Measurements from ENCODE around the gene CUL5.

DNA sequence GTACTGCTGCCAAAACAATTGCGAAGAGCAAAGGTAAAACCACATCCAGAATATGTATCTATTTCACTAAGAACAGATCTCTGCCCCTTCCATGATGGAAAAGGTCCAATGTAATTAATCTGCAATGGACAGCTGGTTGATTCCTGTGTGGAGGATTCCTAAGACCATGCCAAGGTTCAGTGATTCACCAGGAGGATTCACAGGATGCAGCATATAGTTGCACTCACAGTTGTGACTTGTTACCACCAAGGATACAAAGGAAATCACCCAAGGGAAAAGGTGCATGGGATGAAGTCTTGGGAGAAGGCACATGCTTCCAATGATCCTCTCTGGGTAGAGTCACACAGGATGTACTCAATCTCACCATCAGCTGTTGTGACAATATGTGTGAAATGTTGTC lies 35.1 kb upstream of the CUL5 start:
- no peak for TF ChIP-seq EZH2 (IDR thresholded peaks at IDR 0.05; ENCODE audit: low read length)
- TF ChIP-seq CTCF (optimal IDR thresholded peaks at IDR 0.05 in 1 of 3, IDR thresholded peaks at IDR 0.05 in 1 of 3, conservative IDR thresholded peaks at IDR 0.05 in 1 of 3; ENCODE audit: extremely low read depth in 1 of 3, insufficient read depth in 2 of 3, low read length in 3 of 3) = no peak
